Measurements from ENCODE around the gene COMMD3.
A peak's percentile ranks its signal among the peaks of the same experiment; 100 is the strongest.

The COMMD3 gene

DNA sequence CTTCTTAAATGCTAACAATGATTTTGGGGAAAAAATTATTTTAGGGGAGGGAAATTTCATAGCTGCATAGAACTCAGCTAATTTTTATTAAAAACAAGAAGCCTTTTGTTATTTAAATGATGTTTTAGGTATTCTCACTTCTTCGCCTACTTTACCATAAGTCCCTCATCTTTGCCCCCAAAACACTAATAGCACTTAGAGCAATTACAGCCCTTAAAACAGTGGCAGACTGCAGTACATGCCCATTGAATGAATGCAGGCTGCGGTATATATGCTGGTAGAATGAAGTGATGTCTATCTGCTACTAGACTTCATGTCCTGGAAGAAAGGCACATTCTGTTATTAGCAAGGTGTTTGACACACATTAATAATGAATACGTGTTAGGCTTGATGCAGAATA lies 26.2 kb downstream of the COMMD3 start:
- Histone ChIP-seq H3K9me3 (no peaks in the 10 kb centered on the region), H3K4me3 (ENCODE audit: low read depth, low read length) (no peak overlapping the region), H3K27me3 (peaks cover 75% of the 10 kb centered on the region), H3K4me1 (no peaks in the 10 kb centered on the region), H3K36me3 (no peaks in the 10 kb centered on the region)
- DNase-seq: no peak
- TF ChIP-seq, protein P1, sequence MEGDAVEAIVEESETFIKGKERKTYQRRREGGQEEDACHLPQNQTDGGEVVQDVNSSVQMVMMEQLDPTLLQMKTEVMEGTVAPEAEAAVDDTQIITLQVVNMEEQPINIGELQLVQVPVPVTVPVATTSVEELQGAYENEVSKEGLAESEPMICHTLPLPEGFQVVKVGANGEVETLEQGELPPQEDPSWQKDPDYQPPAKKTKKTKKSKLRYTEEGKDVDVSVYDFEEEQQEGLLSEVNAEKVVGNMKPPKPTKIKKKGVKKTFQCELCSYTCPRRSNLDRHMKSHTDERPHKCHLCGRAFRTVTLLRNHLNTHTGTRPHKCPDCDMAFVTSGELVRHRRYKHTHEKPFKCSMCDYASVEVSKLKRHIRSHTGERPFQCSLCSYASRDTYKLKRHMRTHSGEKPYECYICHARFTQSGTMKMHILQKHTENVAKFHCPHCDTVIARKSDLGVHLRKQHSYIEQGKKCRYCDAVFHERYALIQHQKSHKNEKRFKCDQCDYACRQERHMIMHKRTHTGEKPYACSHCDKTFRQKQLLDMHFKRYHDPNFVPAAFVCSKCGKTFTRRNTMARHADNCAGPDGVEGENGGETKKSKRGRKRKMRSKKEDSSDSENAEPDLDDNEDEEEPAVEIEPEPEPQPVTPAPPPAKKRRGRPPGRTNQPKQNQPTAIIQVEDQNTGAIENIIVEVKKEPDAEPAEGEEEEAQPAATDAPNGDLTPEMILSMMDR (IDR thresholded peaks at IDR 0.05; ENCODE audit: low read depth, low read length): no peak

DNA sequence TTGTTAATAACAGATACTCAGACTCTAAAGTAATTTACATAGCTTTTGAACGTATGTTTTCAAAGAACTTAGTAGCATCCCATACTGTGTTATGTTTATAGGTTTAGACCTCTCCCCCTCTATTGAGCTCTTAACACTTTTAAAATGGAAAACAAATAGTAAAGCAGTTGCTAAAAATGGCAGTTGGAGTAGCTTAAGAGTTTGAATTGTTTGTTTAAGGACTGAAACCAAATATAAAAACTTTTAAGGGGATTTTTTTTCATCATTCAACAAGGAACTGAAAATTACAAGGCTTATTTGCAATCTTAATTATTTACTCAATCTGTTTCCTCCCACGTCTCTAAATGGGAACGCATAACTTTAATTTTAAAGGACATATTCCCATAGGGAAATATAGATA lies 27.5 kb downstream of the COMMD3 start:
- Histone ChIP-seq H3K27me3 (peaks cover 62% of the 10 kb centered on the region), H3K4me1 (no peaks in the 10 kb centered on the region)

DNA sequence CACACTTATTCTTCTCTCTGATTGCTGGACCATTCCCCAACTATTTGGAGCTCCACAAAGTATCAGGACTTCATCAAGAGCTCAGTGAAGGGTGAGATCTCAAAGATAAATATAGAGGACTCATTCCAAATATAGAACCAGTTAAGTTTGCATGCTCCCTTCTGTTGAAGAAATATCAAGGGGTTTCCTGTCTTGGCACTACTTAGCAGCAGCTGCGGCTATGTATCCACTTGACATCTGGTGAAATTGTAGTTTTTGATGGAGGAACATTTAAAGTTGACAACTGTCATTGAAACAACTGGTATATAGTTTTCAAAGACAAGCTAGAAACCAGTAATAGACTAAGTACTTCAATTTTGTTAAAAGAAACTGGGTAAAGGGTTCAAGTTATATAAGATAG lies 28.1 kb downstream of the COMMD3 start:
- Histone ChIP-seq H3K9me3 (no peaks in the 10 kb centered on the region), H3K4me3 (ENCODE audit: low read depth, low read length) (no peak overlapping the region), H3K36me3 (no peaks in the 10 kb centered on the region), H3K4me1 (no peaks in the 10 kb centered on the region), H3K27me3 (peaks cover 57% of the 10 kb centered on the region)
- DNase-seq: no peak
- TF ChIP-seq, protein P1 (IDR thresholded peaks at IDR 0.05; ENCODE audit: low read depth, low read length): no peak

More for the DNA sequence above, 27.5 kb downstream of the COMMD3 start:
- TF ChIP-seq, protein P1 (IDR thresholded peaks at IDR 0.05; ENCODE audit: low read depth, low read length): no peak
- Histone ChIP-seq H3K36me3 (no peaks in the 10 kb centered on the region), H3K9me3 (no peaks in the 10 kb centered on the region), H3K4me3 (ENCODE audit: low read depth, low read length) (no peak overlapping the region)
- DNase-seq: no peak

DNA sequence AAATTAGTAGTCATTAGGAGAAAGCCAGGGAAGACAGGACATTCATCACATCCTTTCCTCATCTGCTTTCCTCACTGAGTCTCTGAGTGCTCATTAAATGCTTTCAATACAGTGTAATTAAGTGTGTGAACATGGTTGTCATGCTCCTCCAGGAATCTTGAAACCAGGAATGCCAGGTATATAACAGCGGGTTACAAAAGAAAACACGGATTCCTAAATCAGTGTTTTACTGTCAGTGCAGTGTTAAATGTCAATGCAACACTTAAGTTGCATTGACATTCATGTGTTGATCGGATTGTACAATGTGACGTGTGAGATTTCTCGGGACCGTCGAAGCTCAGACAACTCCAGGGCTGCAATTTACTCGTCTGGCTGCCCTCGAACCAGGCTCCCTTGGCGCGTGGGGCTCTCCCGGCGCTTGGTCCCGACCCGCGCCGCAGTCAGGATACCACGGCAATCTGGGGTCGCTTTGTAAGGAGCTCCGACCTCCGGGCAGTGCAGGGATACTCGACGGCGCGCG lies 28.7 kb downstream of the COMMD3 start:
- Histone ChIP-seq H3K4me1 (no peaks in the 10 kb centered on the region), H3K9me3 (no peaks in the 10 kb centered on the region), H3K27me3 (peaks cover 52% of the 10 kb centered on the region), H3K36me3 (no peaks in the 10 kb centered on the region), H3K4me3 (ENCODE audit: low read depth, low read length) (peak overlapping the region; percentile 50)
- no peak for DNase-seq
- TF ChIP-seq, protein P1 (IDR thresholded peaks at IDR 0.05; ENCODE audit: low read depth, low read length): no peak

DNA sequence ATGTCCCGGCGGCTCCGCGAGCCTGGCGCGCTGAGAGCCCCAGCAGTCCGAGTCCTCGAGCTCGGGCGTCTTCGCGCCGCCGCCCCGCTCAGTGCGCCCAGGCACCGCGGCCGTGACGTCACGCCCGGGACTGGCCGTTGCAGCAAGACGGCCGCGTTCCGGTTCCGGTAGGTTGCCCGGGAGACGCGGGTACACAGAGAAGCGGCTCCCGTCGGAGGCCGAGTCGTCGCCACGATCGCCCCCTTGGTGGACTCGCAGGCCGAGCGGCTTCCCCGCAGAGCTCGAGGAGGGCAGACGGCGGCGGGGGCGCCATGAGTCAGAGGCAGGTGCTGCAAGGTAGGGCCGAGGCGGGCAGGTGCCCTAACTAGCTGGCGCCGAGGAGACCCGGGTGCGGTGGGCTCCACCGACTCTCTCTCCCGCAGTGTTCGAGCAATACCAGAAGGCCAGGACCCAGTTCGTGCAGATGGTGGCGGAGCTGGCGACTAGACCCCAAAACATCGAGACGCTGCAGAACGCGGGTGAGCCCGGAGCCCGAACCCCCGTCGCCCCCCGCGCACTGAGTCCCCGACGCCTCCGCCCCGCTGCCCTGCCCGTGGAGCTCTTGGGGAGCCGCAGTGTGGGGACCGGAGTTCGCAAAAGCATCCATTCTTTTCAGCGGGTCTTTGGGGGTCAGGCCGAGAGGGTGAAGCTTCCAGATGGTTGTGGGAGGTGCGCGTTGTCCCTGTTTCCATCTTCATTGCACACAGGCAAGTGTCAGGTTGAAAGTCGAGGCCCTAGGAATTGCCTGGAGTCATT lies 29.3 kb downstream of the COMMD3 start, which contains the start of gene SPAG6:
TSS of gene SPAG6 (plus strand) at position 196 of the 795 bp plus-strand sequence. CDS start at position 312, 116 bp downstream.
- Histone ChIP-seq H3K36me3 (no peaks in the 10 kb centered on the region), H3K9me3 (no peaks in the 10 kb centered on the region), H3K4me1 (no peaks in the 10 kb centered on the region), H3K4me3 (ENCODE audit: low read depth, low read length) (peak within 1 kb of the TSS; percentile 50), H3K27me3 (peaks cover 52% of the 10 kb centered on the region)
- TF ChIP-seq, protein P1 (IDR thresholded peaks at IDR 0.05; ENCODE audit: low read depth, low read length): no peak
- peak; percentile 71 for DNase-seq

DNA sequence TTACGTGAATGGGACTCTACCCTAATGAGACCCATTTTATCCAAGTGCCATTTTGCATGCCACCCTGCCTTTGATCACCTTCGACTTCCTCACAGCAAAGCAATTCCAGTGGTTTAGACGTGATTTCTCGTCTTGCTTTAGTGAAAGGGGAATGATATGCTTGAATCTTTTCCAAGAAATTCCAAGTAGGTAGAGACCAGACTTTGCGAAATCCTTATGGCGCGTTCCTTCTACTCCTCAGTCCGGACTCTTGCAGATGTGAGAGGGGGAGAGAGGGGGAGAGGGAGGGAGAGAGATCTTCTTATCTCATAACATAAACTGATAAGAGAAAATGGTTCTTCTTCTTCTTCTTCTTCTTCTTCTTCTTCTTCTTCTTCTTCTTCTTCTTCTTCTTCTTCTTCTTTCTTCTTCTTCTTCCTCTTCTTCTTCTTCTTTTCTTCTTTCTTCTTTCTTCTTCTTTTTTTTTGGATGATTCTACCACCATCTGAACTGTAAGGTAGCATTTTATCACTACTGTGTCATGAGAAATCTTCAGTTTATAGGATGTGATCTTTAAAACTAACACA lies 30.0 kb downstream of the COMMD3 start:
- no peak overlapping the region for H3K4me3 ChIP-seq (ENCODE audit: low read depth, low read length)
- H3K4me1 ChIP-seq: no peaks in the 10 kb centered on the region
- peaks cover 50% of the 10 kb centered on the region for H3K27me3 ChIP-seq
- no peak for DNase-seq
- TF ChIP-seq, protein P1 (IDR thresholded peaks at IDR 0.05; ENCODE audit: low read depth, low read length): no peak
- no peaks in the 10 kb centered on the region for H3K9me3 ChIP-seq
- no peaks in the 10 kb centered on the region for H3K36me3 ChIP-seq

Data from BE2C (cell line).